HUES64 (cell line): ENCODE data around the gene PDCD11.

Source experiments
- H3K27ac ChIP-seq: 2 replicates; pipeline ENCODE4 v1.7.0; 2013; ENCODE audit warnings: low read depth, low read length, inconsistent platforms
- H3K27me3 ChIP-seq: 2 replicates; pipeline ENCODE4 v1.6.1; 2013; ENCODE audit warnings: mild to moderate bottlenecking, low read length; ENCODE audit not compliant: insufficient read depth
- H3K36me3 ChIP-seq: 2 replicates; pipeline ENCODE4 v1.6.1; 2013; ENCODE audit warnings: mild to moderate bottlenecking, low read length; ENCODE audit not compliant: insufficient read depth
- H3K4me1 ChIP-seq: 2 replicates; pipeline ENCODE4 v1.6.1; 2013; ENCODE audit warnings: mild to moderate bottlenecking, low read length, moderate library complexity; ENCODE audit not compliant: insufficient read depth
- H3K4me3 ChIP-seq: 2 replicates; pipeline ENCODE4 v1.5.1; 2013; ENCODE audit warnings: mild to moderate bottlenecking, low read length, moderate library complexity
- H3K9ac ChIP-seq: 2 replicates; pipeline ENCODE4 v1.6.1; 2013; ENCODE audit warnings: mild to moderate bottlenecking, low read depth, low read length
- H3K9me3 ChIP-seq: 2 replicates; pipeline ENCODE4 v1.6.1; 2013; ENCODE audit warnings: low read depth, low read length; ENCODE audit not compliant: insufficient read depth
- WGBS: fragments of 150-250, 120-280 bp; methylation state at CpG from one replicate; pipeline ENCODE4 v1.1.7; 2013; ENCODE audit warnings: missing lambda C conversion rate; 5-methylcytosine and 5-hydroxymethylcytosine counted together

PDCD11 gene

GRCh38 chr10:103442031-103442461, 45.6 kb downstream of the PDCD11 start:
- H3K27ac ChIP-seq: no peak overlapping the region
- H3K9me3 ChIP-seq: no peaks in the 10 kb centered on the region
- WGBS: 97% methylated on average over 12 of the region's 13 CpGs
- peaks cover 98% of the 10 kb centered on the region for H3K36me3 ChIP-seq
- H3K4me3 ChIP-seq: no peak overlapping the region
- no peak overlapping the region for H3K9ac ChIP-seq
- H3K27me3 ChIP-seq: no peaks in the 10 kb centered on the region
- H3K4me1 ChIP-seq: no peaks in the 10 kb centered on the region

GRCh38 chr10:103443475-103444185, 47.2 kb downstream of the PDCD11 start:
- Histone ChIP-seq H3K27me3 (no peaks in the 10 kb centered on the region), H3K4me3 (no peak overlapping the region), H3K4me1 (no peaks in the 10 kb centered on the region), H3K27ac (no peak overlapping the region), H3K9me3 (no peaks in the 10 kb centered on the region), H3K36me3 (peaks cover 93% of the 10 kb centered on the region), H3K9ac (no peak overlapping the region)
- 97% methylated on average over 23 of the region's 23 CpGs for WGBS

- H3K4me3 ChIP-seq: no peak overlapping the region
- no peak overlapping the region for H3K9ac ChIP-seq
- no peaks in the 10 kb centered on the region for H3K4me1 ChIP-seq
- H3K27me3 ChIP-seq: no peaks in the 10 kb centered on the region
- no peaks in the 10 kb centered on the region for H3K9me3 ChIP-seq
- WGBS: 97% methylated on average over 10 of the region's 10 CpGs
- no peak overlapping the region for H3K27ac ChIP-seq
- H3K36me3 ChIP-seq: peaks cover 85% of the 10 kb centered on the region
Observed at GRCh38 chr10:103444478-103444877, 48.1 kb downstream of the PDCD11 start.

- no peaks in the 10 kb centered on the region for H3K4me1 ChIP-seq
- H3K27ac ChIP-seq: no peak overlapping the region
- H3K4me3 ChIP-seq: no peak overlapping the region
- WGBS: 95% methylated on average over 9 of the region's 9 CpGs
- H3K36me3 ChIP-seq: peaks cover 76% of the 10 kb centered on the region
- no peak overlapping the region for H3K9ac ChIP-seq
- no peaks in the 10 kb centered on the region for H3K27me3 ChIP-seq
- H3K9me3 ChIP-seq: no peaks in the 10 kb centered on the region
Observed at GRCh38 chr10:103445366-103445765, 48.9 kb downstream of the PDCD11 start.

GRCh38 chr10:103445767-103446567, 49.5 kb downstream of the PDCD11 start:
- Histone ChIP-seq H3K27ac (no peak overlapping the region), H3K9me3 (no peaks in the 10 kb centered on the region), H3K4me3 (no peak overlapping the region), H3K36me3 (peaks cover 70% of the 10 kb centered on the region), H3K4me1 (no peaks in the 10 kb centered on the region), H3K27me3 (no peaks in the 10 kb centered on the region), H3K9ac (no peak overlapping the region)
- 94% methylated on average over 12 of the region's 12 CpGs for WGBS

GRCh38 chr10:103447187-103447586, 50.8 kb downstream of the PDCD11 start:
- Histone ChIP-seq H3K36me3 (peaks cover 58% of the 10 kb centered on the region), H3K4me3 (no peak overlapping the region), H3K27me3 (no peaks in the 10 kb centered on the region), H3K9me3 (no peaks in the 10 kb centered on the region), H3K9ac (no peak overlapping the region), H3K27ac (no peak overlapping the region), H3K4me1 (peaks cover 7% of the 10 kb centered on the region)
- WGBS: 96% methylated on average over 23 of the region's 23 CpGs

GRCh38 chr10:103448746-103449145, 52.3 kb downstream of the PDCD11 start:
- Histone ChIP-seq H3K9me3 (no peaks in the 10 kb centered on the region), H3K27ac (no peak overlapping the region), H3K27me3 (no peaks in the 10 kb centered on the region), H3K36me3 (peaks cover 42% of the 10 kb centered on the region), H3K4me1 (peaks cover 7% of the 10 kb centered on the region), H3K4me3 (no peak overlapping the region), H3K9ac (no peak overlapping the region)
- 89% methylated on average over 1 of the region's 1 CpG for WGBS

GRCh38 chr10:103449208-103450144, 53.0 kb downstream of the PDCD11 start:
- Histone ChIP-seq H3K4me1 (peaks cover 7% of the 10 kb centered on the region), H3K9me3 (no peaks in the 10 kb centered on the region), H3K4me3 (no peak overlapping the region), H3K36me3 (peaks cover 35% of the 10 kb centered on the region), H3K9ac (no peak overlapping the region), H3K27ac (no peak overlapping the region), H3K27me3 (no peaks in the 10 kb centered on the region)
- 94% methylated on average over 34 of the region's 34 CpGs for WGBS

- WGBS: 90% methylated on average over 12 of the region's 12 CpGs
- Histone ChIP-seq H3K4me1 (peaks cover 7% of the 10 kb centered on the region), H3K9me3 (no peaks in the 10 kb centered on the region), H3K27ac (no peak overlapping the region), H3K4me3 (no peak overlapping the region), H3K9ac (no peak overlapping the region), H3K27me3 (no peaks in the 10 kb centered on the region), H3K36me3 (peaks cover 27% of the 10 kb centered on the region)
Observed at GRCh38 chr10:103450201-103450695, 53.8 kb downstream of the PDCD11 start.

- WGBS: 42% methylated on average over 14 of the region's 14 CpGs
- no peaks in the 10 kb centered on the region for H3K27me3 ChIP-seq
- H3K4me1 ChIP-seq: peaks cover 7% of the 10 kb centered on the region
- H3K27ac ChIP-seq: no peak overlapping the region
- H3K4me3 ChIP-seq: peak overlapping the region; percentile 49
- H3K9me3 ChIP-seq: no peaks in the 10 kb centered on the region
- peaks cover 17% of the 10 kb centered on the region for H3K36me3 ChIP-seq
- H3K9ac ChIP-seq: no peak overlapping the region
Observed at GRCh38 chr10:103451091-103451813, 54.8 kb downstream of the PDCD11 start.
